ENCODE results near the gene PRKN.

DNA sequence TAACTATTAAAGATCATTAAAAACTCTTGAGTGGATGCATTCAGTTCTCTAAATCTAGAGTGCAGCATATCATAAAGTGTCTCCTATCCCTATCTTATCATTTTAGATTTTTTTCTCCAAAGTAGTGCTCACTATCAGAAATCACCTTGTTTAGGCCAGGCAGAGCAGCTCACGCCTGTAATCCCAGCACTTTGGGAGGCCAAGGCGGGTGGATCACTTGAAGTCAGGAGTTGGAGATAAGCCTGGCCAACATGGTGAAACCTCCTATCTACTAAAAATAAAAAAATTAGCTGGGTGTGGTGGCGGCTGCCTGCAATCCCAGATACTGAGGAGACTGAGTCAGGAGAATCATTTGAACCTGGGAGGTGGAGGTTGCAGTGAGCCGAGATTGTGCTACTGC, 368.9 kb downstream of the PRKN start:
- TF ChIP-seq POLR2A (IDR thresholded peaks at IDR 0.05; ENCODE audit: low read length) = no peak
- TF ChIP-seq GATA1 (IDR thresholded peaks at IDR 0.05; ENCODE audit: low read depth, low read length) = no peak
